MM.1S (cell line): ENCODE results near the gene EBI3.

ENCODE experiments used
- EZH2 ChIP-seq: fragments of 300-600 bp; sonication (generic); optimal IDR thresholded peaks from 2 replicates; pipeline ENCODE3; 2017; ENCODE audit warnings: low read depth, mild to moderate bottlenecking, antibody characterized with exemption, low read length, mixed read lengths
- TF ChIP-seq, protein P1 (sequence below): fragments of 300-600 bp; sonication (generic); IDR thresholded peaks from 2 replicates; pipeline ENCODE4 v1.5.1; 2016; ENCODE audit warnings: antibody characterized with exemption, low read length, mixed read lengths

DNA sequence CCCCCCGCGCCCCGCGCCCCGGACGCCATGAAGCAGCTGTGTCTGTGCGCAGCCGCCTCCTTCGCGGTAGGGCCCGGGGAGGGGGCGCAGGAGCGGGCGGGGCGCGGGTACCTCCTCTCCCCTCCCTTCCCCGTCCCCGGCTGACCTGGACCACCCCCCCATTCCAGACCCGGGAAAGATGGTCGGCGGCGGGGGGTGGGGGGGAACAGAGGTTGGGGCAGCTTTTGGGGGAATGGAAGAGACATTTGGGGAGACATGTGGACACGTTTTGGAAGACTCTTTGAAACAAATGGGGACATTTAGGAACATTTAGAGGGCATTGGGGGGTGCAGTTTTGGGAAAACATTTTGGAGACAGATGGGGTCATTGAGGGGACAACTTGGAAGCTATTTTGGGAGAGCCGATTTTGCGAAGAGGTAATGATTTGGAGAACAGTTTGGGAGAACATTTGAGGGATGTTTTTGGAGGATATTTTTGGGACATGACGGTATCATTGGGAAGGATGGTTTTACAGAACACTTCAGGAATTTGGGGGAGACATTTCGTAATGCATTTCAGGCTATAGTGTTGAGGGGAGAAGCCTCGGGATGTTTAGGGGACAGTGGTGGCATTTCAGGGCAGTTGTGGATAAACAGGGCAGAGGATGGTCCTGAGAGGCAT lies 30.7 kb upstream of the EBI3 start:
- TF ChIP-seq, protein P1, sequence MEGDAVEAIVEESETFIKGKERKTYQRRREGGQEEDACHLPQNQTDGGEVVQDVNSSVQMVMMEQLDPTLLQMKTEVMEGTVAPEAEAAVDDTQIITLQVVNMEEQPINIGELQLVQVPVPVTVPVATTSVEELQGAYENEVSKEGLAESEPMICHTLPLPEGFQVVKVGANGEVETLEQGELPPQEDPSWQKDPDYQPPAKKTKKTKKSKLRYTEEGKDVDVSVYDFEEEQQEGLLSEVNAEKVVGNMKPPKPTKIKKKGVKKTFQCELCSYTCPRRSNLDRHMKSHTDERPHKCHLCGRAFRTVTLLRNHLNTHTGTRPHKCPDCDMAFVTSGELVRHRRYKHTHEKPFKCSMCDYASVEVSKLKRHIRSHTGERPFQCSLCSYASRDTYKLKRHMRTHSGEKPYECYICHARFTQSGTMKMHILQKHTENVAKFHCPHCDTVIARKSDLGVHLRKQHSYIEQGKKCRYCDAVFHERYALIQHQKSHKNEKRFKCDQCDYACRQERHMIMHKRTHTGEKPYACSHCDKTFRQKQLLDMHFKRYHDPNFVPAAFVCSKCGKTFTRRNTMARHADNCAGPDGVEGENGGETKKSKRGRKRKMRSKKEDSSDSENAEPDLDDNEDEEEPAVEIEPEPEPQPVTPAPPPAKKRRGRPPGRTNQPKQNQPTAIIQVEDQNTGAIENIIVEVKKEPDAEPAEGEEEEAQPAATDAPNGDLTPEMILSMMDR = no peak
- TF ChIP-seq EZH2 = no peak
